Ovary (tissue), 3 donors: Measurements from ENCODE around the gene FER1L5.

Experiments used
- EP300 ChIP-seq: sonication (generic); formaldehyde crosslinking; IDR thresholded peaks from one replicate; pipeline ENCODE4 v1.6.1; 2017; ENCODE audit warnings: antibody characterized with exemption
- POLR2A ChIP-seq: fragments of 450-650 bp; IDR thresholded peaks from one replicate; pipeline ENCODE4 v1.6.1; 2017; ENCODE audit warnings: antibody characterized with exemption, mild to moderate bottlenecking, moderate library complexity
- TF ChIP-seq, protein P1 (sequence below), 3 donors: fragments of 450-650 bp in 2 of 3; fragments of 200-600 bp in 1 of 3; IDR thresholded peaks; one replicate each; pipeline versions ENCODE4 v1.5.1 to v1.8.0; 2016 to 2022; ENCODE audit warnings: antibody characterized with exemption in 3 of 3, mild to moderate bottlenecking in 1 of 3
- donor health status: DM: no; HTN: no; CAD: no.

DNA sequence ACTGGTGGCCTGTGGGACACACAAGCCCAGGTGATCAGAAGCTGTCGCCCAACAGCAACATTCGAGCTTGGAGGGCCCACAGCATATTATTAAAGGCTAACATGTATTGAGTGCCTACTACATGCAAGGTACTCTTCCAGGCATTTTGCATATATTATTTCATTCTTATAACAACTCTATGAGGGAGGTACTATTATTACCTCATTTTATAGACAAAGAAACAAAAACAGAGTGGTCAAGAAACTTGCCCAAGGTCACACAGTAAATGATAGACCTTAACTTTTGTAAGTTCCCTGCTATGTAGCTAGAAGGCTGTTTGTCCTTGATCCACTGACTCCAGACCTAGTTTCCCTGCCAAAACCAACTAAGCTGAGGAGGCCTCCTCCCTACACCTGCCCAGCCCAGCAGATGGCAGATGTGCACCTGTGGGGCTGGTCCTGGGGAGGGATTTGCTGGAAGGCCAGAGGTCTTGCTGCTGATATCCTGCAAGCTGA is 40.2 kb upstream of the FER1L5 start:
- TF ChIP-seq, protein P1, sequence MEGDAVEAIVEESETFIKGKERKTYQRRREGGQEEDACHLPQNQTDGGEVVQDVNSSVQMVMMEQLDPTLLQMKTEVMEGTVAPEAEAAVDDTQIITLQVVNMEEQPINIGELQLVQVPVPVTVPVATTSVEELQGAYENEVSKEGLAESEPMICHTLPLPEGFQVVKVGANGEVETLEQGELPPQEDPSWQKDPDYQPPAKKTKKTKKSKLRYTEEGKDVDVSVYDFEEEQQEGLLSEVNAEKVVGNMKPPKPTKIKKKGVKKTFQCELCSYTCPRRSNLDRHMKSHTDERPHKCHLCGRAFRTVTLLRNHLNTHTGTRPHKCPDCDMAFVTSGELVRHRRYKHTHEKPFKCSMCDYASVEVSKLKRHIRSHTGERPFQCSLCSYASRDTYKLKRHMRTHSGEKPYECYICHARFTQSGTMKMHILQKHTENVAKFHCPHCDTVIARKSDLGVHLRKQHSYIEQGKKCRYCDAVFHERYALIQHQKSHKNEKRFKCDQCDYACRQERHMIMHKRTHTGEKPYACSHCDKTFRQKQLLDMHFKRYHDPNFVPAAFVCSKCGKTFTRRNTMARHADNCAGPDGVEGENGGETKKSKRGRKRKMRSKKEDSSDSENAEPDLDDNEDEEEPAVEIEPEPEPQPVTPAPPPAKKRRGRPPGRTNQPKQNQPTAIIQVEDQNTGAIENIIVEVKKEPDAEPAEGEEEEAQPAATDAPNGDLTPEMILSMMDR (IDR thresholded peaks at IDR 0.05) = no peak
- no peak for TF ChIP-seq POLR2A
- no peak for TF ChIP-seq EP300
